GM15510 (cell line): ENCODE results near the gene COX6B1.

Experiments used
- POLR2A ChIP-seq: IDR thresholded peaks from 3 replicates; pipeline ENCODE4 v1.6.1; 2011; ENCODE audit warnings: borderline replicate concordance; ENCODE audit not compliant: insufficient read length; ENCODE audit errors: extremely low read depth

COX6B1 gene

DNA sequence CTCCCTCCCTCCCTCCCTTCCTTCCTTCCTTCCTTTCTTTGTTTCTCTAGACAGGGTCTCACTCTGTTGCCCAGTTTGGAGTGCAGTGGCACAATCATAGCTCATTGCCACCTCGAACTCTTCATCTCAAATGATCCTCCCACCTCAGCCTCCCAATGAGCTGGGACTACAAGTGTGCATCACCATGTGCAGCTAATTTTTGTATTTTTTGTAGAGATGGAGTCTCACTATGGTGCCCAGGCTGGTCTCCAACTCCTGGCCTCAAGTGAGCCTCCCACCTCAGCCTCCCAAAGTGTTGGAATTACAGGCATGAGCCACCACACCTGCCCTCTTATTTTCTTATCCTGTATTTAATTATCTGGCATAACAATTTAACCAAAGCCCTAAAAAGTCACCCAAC lies 22.6 kb downstream of the COX6B1 start:
- no peak for TF ChIP-seq POLR2A

GRCh38 chr19:35671818-35672217 lies 23.7 kb downstream of the COX6B1 start:
- no peak for TF ChIP-seq POLR2A

- TF ChIP-seq POLR2A: no peak
Measured at GRCh38 chr19:35673121-35673804, 25.1 kb downstream of the COX6B1 start.

- no peak for TF ChIP-seq POLR2A
Measured at GRCh38 chr19:35675589-35676140, 27.5 kb downstream of the COX6B1 start.

DNA sequence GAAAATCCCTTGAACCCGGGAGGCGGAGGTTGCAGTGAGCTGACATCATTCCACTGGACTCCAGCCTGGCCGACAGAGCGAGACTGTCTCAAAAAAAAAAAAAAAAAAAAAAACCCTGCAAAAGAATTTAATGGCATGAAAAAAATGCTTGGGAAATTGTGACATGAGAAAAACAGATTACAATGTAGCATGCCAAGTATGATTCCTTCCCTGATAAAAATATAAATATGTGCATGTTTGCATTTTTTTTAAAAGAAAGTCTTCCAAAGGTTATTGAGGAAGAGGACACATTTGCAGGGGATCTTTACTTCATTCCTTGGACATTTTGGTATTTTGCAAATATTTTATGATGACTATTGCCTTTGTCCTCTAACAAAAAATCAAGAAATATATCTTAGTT lies 41.7 kb downstream of the COX6B1 start:
- no peak for TF ChIP-seq POLR2A

DNA sequence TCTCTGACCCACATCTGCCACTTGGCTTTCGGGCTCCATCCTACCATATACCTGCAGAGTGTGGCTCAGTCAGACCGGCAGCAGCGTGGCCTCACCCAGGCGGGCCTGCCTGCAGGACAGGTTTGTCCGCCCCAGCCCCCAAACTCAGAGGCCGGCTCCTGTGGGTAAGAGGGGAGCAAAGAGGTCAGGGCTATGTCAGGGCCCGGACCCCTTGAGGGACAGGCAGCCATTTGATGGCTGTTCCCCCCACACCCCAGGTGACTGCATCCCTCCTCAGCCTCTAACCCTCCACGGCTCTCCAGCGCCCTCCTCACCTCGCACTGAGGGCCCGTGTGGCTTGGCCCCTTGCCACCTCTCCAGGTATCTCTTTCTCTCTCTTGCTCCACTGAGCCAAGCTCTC lies 43.9 kb downstream of the COX6B1 start:
- no peak for TF ChIP-seq POLR2A

DNA sequence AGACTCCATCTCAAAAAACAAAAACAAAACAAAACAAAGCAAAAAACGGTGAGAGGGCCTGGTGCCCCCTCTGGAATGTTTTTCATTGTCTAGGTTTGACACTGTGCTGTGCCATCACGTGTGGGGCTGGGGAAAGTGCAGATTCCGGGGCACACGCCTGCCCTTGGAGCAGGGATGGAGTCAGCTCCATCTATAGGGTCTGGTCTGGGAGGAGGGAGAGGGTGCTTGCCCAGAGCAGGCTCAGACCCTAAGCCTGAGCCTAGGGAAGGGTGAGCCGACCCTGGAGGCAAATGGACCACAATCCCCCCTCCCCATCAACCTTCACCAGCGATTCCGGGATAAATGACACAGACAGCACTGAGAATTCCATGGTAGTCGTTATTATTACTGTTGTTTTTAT lies 45.3 kb downstream of the COX6B1 start:
- no peak for TF ChIP-seq POLR2A

DNA sequence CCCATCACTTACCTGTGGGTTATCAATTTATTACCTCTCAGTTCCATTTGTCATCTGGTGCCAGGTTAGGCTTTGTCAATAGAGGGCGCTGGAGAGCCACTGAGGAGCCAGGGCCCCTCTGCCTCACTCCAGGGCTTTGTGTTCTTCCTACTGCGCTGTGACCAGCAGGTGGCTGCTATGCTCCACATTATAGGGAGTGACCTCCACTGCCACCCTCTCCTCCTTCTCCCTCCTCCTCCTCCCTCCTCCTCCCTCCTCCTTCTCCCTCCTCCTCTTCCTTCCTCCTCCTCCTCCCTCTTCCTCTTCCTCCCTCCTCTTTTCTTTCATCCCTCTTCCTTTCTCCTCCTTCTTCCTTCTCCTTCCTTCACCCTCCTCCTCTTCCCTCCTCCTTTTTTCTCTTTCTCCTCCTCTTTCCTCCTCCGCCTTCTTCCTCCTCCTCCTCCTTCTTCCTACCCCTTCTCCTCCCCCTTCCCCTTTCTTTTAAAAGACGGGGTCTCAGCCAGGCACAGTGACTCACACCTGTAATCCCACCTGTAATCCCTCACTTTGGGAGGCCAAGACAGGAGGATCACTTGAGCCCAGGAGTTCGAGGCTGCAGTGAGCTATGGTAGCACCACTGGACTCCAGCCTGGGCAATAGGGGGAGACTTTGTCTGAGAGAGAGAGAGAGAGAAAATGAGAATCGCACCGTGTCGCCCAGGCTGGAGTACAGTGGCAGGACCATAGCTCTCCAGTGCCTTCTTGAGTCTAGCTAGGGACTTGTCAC lies 45.9 kb downstream of the COX6B1 start:
- TF ChIP-seq POLR2A: no peak

GRCh38 chr19:35695895-35696422 lies 47.8 kb downstream of the COX6B1 start:
- TF ChIP-seq POLR2A: no peak

GRCh38 chr19:35696835-35697234 lies 48.7 kb downstream of the COX6B1 start:
- TF ChIP-seq POLR2A: no peak

DNA sequence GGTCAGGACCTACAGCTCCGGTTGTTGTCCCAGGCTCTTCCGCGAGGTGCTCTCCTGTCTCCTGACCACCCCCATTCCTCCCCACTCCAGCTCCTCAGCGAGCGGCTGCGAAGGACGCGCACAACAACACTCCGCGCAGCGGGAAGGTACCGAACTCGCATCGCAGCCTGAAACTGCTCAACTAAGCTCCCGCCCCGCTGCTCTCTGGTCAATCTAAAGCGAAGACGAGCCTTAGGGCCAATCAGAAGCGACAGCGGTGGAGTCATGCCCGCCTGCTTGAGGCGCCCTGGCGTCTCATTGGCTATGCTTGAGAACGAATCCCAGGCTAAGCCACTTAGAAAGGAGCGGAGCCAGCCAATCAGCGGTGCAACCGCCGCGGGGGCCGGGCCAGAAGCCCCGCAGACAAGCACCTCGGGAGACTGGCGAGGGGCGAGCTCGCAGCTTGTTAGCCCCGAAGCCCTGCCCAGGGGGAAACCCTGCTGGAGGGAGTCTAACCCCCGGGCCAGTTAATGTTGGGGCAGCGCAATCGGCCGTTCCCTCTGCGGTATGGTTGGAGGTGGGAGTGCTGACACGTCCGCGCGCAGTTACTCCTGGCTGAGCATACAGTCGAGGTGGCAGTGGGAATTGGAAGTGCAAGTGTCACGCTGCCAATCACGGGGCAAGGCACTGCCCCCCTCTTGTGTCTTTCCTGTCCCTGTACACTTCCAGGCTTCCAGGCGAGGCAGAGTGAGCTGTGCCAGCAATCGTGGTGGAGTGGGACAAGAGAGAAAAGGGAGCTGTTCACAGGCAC lies 54.3 kb downstream of the COX6B1 start:
- TF ChIP-seq POLR2A: peak; percentile 76

- TF ChIP-seq POLR2A: no peak
Measured at GRCh38 chr19:35703343-35703742, 55.2 kb downstream of the COX6B1 start.

DNA sequence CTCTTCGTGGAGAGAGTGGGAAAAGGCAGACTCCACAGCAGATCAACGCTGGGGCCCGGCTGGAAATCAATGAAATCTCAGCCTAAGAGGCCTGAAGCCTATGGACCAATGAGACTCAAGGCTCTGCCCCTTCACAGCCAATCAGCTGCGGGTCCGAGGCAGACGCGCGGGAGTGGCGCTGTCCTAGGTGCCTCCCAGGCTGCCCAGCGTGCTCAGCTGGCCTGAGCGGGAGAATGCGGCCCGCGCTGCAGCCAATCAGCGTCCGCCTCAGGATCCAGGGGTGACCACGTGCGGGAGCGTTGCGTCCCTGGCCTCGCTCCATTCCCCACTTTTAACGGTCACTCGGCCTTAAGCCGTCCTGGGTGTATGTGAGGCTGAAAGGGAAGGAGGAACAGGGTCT lies 56.1 kb downstream of the COX6B1 start, which contains the start of gene ZBTB32:
ZBTB32 (plus strand) TSS at position 341 of the 400 bp plus-strand sequence. CDS start 10,069 bp downstream, outside the sequence.
- no peak for TF ChIP-seq POLR2A
